Effector memory CD4-positive, alpha-beta T cell (primary cell): Measurements from ENCODE around the gene NOX4.
"Not testable (repeated sequence)": the region's sequence is repeated elsewhere in the genome, so short reads cannot be mapped to it uniquely, and the experiment has no call there.

Experiments
- DNase-seq, 3 donors: peaks; one replicate each; pipeline ENCODE4 v3.0.0-alpha.2; 2020
- H3K27ac ChIP-seq: 2 replicates; pipeline ENCODE4 v1.7.0; 2013; ENCODE audit warnings: mild to moderate bottlenecking, low read length, moderate library complexity; ENCODE audit not compliant: insufficient read depth, poor library complexity, severe bottlenecking
- H3K27me3 ChIP-seq: replicated peaks from 2 replicates; pipeline ENCODE4 v1.7.0; 2013; ENCODE audit warnings: mild to moderate bottlenecking, low read length; ENCODE audit not compliant: insufficient read depth, control insufficient read depth, poor library complexity, severe bottlenecking
- H3K36me3 ChIP-seq: 2 replicates; pipeline ENCODE4 v1.7.0; 2013; ENCODE audit warnings: mild to moderate bottlenecking, low read length, moderate library complexity; ENCODE audit not compliant: control insufficient read depth, insufficient read depth
- H3K4me1 ChIP-seq: 2 replicates; pipeline ENCODE4 v1.7.0; 2013; ENCODE audit warnings: low read length, mild to moderate bottlenecking; ENCODE audit not compliant: control insufficient read depth, insufficient read depth, poor library complexity, severe bottlenecking
- H3K4me3 ChIP-seq: 2 replicates; pipeline ENCODE4 v1.7.0; 2013; ENCODE audit warnings: low read length, low read depth, mild to moderate bottlenecking; ENCODE audit not compliant: insufficient read depth, poor library complexity, severe bottlenecking
- H3K9me3 ChIP-seq: 2 replicates; pipeline ENCODE4 v1.7.0; 2013; ENCODE audit warnings: mild to moderate bottlenecking, low read length, moderate library complexity; ENCODE audit not compliant: control insufficient read depth

NOX4 gene

GRCh38 chr11:89405629-89406028 lies 85.5 kb downstream of the NOX4 start:
- no peaks in the 10 kb centered on the region for H3K9me3 ChIP-seq
- H3K4me1 ChIP-seq, result no peaks in the 10 kb centered on the region
- no peaks in the 10 kb centered on the region for H3K36me3 ChIP-seq
- no peak overlapping the region for H3K27ac ChIP-seq
- H3K27me3 ChIP-seq, result no peaks in the 10 kb centered on the region
- no peak for DNase-seq
- H3K4me3 ChIP-seq, result no peak overlapping the region

- not testable (repeated sequence) for H3K27me3 ChIP-seq, H3K36me3 ChIP-seq, H3K4me3 ChIP-seq, DNase-seq, H3K27ac ChIP-seq, H3K4me1 ChIP-seq, H3K9me3 ChIP-seq
Observed at GRCh38 chr11:89391654-89392053, 99.5 kb downstream of the NOX4 start.

GRCh38 chr11:89387501-89387900 lies 103.7 kb downstream of the NOX4 start:
- not testable (repeated sequence) for H3K36me3 ChIP-seq, H3K27me3 ChIP-seq, H3K4me1 ChIP-seq, H3K9me3 ChIP-seq, H3K4me3 ChIP-seq, DNase-seq, H3K27ac ChIP-seq

- H3K36me3 ChIP-seq, H3K27me3 ChIP-seq, H3K27ac ChIP-seq, DNase-seq, H3K4me1 ChIP-seq, H3K4me3 ChIP-seq, H3K9me3 ChIP-seq: not testable (repeated sequence)
Observed at GRCh38 chr11:89382986-89383385, 108.2 kb downstream of the NOX4 start.

GRCh38 chr11:89381094-89381493 lies 110.1 kb downstream of the NOX4 start:
- Histone ChIP-seq H3K27me3 (no peaks in the 10 kb centered on the region), H3K36me3 (no peaks in the 10 kb centered on the region), H3K4me1 (no peaks in the 10 kb centered on the region), H3K27ac (no peak overlapping the region), H3K9me3 (no peaks in the 10 kb centered on the region), H3K4me3 (no peak overlapping the region)
- no peak for DNase-seq

DNA sequence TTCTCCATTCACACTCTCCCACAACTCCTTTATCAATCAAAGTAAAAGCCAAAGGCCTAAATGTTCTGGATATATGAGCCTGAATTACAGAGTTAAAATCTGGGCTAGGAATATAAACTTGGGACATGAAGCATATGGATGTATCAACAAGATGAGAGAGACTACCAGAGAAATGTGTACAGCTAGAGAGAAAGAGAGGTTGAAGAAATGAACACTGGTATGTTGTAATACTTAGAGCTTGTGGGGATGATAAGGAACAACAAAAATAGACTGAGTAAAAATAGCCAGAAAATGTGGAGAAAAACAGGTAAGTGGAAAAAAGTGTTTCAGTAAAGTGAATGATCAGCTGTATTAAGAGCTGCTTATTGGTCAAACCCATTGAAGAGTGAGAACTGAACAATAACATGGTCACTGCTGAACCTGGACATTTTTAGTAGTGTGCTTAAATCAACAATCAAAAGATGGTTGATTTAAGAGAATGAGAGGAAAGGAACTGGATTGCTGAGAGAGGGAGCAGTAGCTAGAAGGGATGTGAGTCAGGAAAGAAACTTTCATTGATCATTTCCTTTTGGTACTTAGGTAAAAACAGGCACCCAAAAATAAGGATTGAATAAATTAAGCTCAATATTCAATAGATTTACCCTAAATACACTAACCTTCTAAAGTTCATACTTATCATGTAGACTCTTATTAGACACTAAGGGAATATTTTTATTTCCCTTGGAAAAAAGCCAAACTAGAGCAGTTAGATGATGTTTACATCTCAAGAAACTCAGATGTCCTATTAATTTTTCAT lies 111.0 kb downstream of the NOX4 start:
- H3K9me3 ChIP-seq, H3K36me3 ChIP-seq, H3K27ac ChIP-seq, H3K4me1 ChIP-seq, DNase-seq, H3K4me3 ChIP-seq, H3K27me3 ChIP-seq: not testable (repeated sequence)

GRCh38 chr11:89378986-89379385 lies 112.2 kb downstream of the NOX4 start:
- not testable (repeated sequence) for H3K36me3 ChIP-seq, H3K4me1 ChIP-seq, H3K27ac ChIP-seq, H3K9me3 ChIP-seq, H3K27me3 ChIP-seq, DNase-seq, H3K4me3 ChIP-seq

- H3K27me3 ChIP-seq, H3K4me1 ChIP-seq, H3K4me3 ChIP-seq, DNase-seq, H3K27ac ChIP-seq, H3K9me3 ChIP-seq, H3K36me3 ChIP-seq: not testable (repeated sequence)
Observed at GRCh38 chr11:89369356-89369755, 121.8 kb downstream of the NOX4 start.

DNA sequence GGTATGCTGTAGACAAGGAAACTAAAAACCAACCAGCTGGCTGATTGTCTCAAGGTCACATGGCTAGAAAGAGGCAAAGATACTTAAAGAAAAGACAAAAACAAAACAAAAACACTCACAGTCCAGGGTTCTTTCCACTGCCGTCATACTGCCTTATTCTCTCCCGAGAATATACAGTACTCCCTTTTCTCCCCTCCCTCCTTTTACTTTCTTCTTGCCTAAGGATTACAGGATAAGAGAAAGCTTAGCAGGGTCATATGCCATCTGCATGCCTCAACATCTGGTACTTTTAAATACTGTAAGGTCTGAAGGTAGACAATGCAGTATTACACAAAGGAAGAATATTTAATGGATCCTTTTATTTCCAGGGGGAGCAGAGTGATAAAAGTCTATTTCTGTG lies 126.3 kb downstream of the NOX4 start:
- H3K27me3 ChIP-seq, DNase-seq, H3K9me3 ChIP-seq, H3K4me1 ChIP-seq, H3K27ac ChIP-seq, H3K4me3 ChIP-seq, H3K36me3 ChIP-seq: not testable (repeated sequence)

- Histone ChIP-seq H3K27ac (no peak overlapping the region), H3K4me1 (no peaks in the 10 kb centered on the region), H3K36me3 (no peaks in the 10 kb centered on the region), H3K4me3 (no peak overlapping the region), H3K27me3 (no peaks in the 10 kb centered on the region), H3K9me3 (no peaks in the 10 kb centered on the region)
- no peak for DNase-seq
Observed at GRCh38 chr11:89361734-89362133, 129.4 kb downstream of the NOX4 start.
